Naive thymus-derived CD4-positive, alpha-beta T cell (primary cell): ENCODE results near the gene BCOR. TPM values are rescaled to one million over a fixed set of nuclear protein-coding genes. Genes with fewer than 3 reads are reported as not detected.
A peak's percentile ranks its signal among the peaks of the same experiment; 100 is the strongest.

Source experiments
- ATAC-seq: fragments of 150-1000 bp; cut with Tn5 transposase; 2 replicates; pipeline ENCODE4 v1.10.0; 2021; ENCODE audit warnings: mild to moderate bottlenecking, moderate library complexity
- CTCF ChIA-PET: fragments of 350-600 bp; sonication (Branson Sonifier 250); formaldehyde crosslinking; loops from one replicate; lab custom pipeline; 2021; ENCODE audit warnings: antibody characterized with exemption; lab: Charles Lee
- POLR2A ChIA-PET: fragments of 350-600 bp; sonication (Branson Sonifier 250); formaldehyde crosslinking; loops from one replicate; lab custom pipeline; 2021; ENCODE audit warnings: antibody characterized with exemption, inconsistent platforms; lab: Charles Lee
- DNase-seq, 9 donors: peaks; one replicate each; pipeline versions ENCODE4 v3.0.0 to v3.0.0-alpha.2; 2020 to 2022; ENCODE audit warnings: mixed read lengths in 1 of 9
- H3K27ac ChIP-seq: one replicate; pipeline ENCODE4 v1.7.0; 2013; ENCODE audit warnings: mild to moderate bottlenecking, low read depth, low read length, moderate library complexity
- H3K27me3 ChIP-seq, 2 donors: one replicate each; pipeline ENCODE4 v1.7.0; 2013; ENCODE audit warnings: low read length in 2 of 2, mild to moderate bottlenecking in 2 of 2, moderate library complexity in 2 of 2; ENCODE audit not compliant: control insufficient read depth in 2 of 2, insufficient read depth in 2 of 2
- H3K36me3 ChIP-seq, 3 experiments: 1 replicate in 2 of 3; 2 replicates in 1 of 3; pipeline ENCODE4 v1.7.0; 2013; ENCODE audit warnings: low read length in 3 of 3, mild to moderate bottlenecking in 3 of 3, moderate library complexity in 1 of 3; ENCODE audit not compliant: insufficient read depth in 3 of 3, control insufficient read depth in 2 of 3
- H3K4me1 ChIP-seq, 2 donors: one replicate each; pipeline ENCODE4 v1.7.0; 2013; ENCODE audit warnings: low read length in 2 of 2, mild to moderate bottlenecking in 2 of 2, moderate library complexity in 1 of 2; ENCODE audit not compliant: control insufficient read depth in 2 of 2, insufficient read depth in 2 of 2
- H3K4me3 ChIP-seq: 2 replicates; pipeline ENCODE4 v1.7.0; 2013; ENCODE audit warnings: mild to moderate bottlenecking, low read length
- H3K9me3 ChIP-seq, 3 experiments: 1 replicate in 2 of 3; 2 replicates in 1 of 3; pipeline ENCODE4 v1.7.0; 2013; ENCODE audit warnings: low read length in 3 of 3; ENCODE audit not compliant: control insufficient read depth in 2 of 3
- H3K27ac Mint-ChIP-seq, 9 donors: one replicate each; pipeline ENCODE4 v1.8.0; 2020 to 2022; ENCODE audit warnings: mixed read lengths in 9 of 9, mild to moderate bottlenecking in 8 of 9, moderate library complexity in 5 of 9, inconsistent platforms in 2 of 9
- H3K27me3 Mint-ChIP-seq, 5 donors: one replicate each; pipeline ENCODE4 v1.8.0; 2021 to 2022; ENCODE audit warnings: mixed read lengths in 5 of 5, mild to moderate bottlenecking in 1 of 5
- H3K36me3 Mint-ChIP-seq, 5 donors: one replicate each; pipeline ENCODE4 v1.8.0; 2020 to 2022; ENCODE audit warnings: mixed read lengths in 5 of 5, mild to moderate bottlenecking in 3 of 5, inconsistent platforms in 1 of 5
- H3K4me1 Mint-ChIP-seq, 7 donors: one replicate each; pipeline ENCODE4 v1.8.0; 2020 to 2022; ENCODE audit warnings: mixed read lengths in 7 of 7, mild to moderate bottlenecking in 3 of 7, inconsistent platforms in 1 of 7
- H3K4me3 Mint-ChIP-seq, 10 donors: one replicate each; pipeline ENCODE4 v1.8.0; 2020 to 2022; ENCODE audit warnings: mild to moderate bottlenecking in 10 of 10, mixed read lengths in 10 of 10, moderate library complexity in 6 of 10, inconsistent platforms in 2 of 10
- H3K9me3 Mint-ChIP-seq, 11 donors: one replicate each; pipeline ENCODE4 v1.8.0; 2020 to 2022; ENCODE audit warnings: mixed read lengths in 11 of 11, mild to moderate bottlenecking in 4 of 11, inconsistent platforms in 1 of 11, moderate library complexity in 1 of 11
- intact Hi-C, 2 donors: fragments of 100-400 bp; cut with micrococcal nuclease; formaldehyde crosslinking; loops; one replicate each; pipeline ENCODE4 v1.15.1; 2023
- polyA plus RNA-seq, 2 donors: library from polyadenylated mRNA; unstranded; fragments of 300-500 nt; fragmentation: Illumina TruSeq; gene quantifications; one replicate each; pipeline ENCODE4 v1.2.3, GENCODE V29; 2021
- total RNA-seq, 6 experiments: library from RNA in 5 of 6; stranded (reverse) in 5 of 6; gene quantifications; 1 replicate in 5 of 6; 2 replicates in 1 of 6; pipeline ENCODE4 v1.2.3 and lab custom pipeline; 2021 to 2026

Gene BCOR
- total RNA-seq (10 to 100 TPM; 23.3 to 55.2 (median 43.3) TPM), polyA plus RNA-seq (1 to 10 TPM; 3.8 to 9.1 TPM), total RNA-seq (lab: John Stamatoyannopoulos, UW) (80.5 reads per million, percentile 80 among the genes with 10 or more reads in this experiment)

GRCh38 chrX:40097504-40098263, at the start of gene BCOR:
BCOR (minus strand) TSS chrX:40097958; CDS start chrX:40077929, 20,029 bp downstream.
- peaks cover 0 to 2% (median 0%) of the 10 kb centered on the region in 5 donors for H3K36me3 Mint-ChIP-seq
- no peaks in the 10 kb centered on the region for H3K9me3 ChIP-seq
- peaks cover 5 to 12% of the 10 kb centered on the region in 2 donors for H3K4me1 ChIP-seq
- ChIA-PET CTCF (interaction anchor here (1.1 to 2.1 kb wide), 4 partner anchors 29 to 72 kb away, joined by 3 to 8 read pairs (median 4); no protein-coding TSS in a partner anchor), POLR2A (interaction anchor here (0.8 to 7.6 kb wide), 26 partner anchors 9 to 1294 kb away, joined by 3 to 116 read pairs (median 6); no protein-coding TSS in a partner anchor)
- peak within 1 kb of the TSS; percentile 74 for H3K4me3 ChIP-seq
- no peaks in the 10 kb centered on the region for H3K36me3 ChIP-seq
- H3K4me1 Mint-ChIP-seq = peaks cover 12 to 34% (median 25%) of the 10 kb centered on the region in 7 donors
- H3K9me3 Mint-ChIP-seq = peaks cover 0 to 10% (median 0%) of the 10 kb centered on the region in 11 donors
- DNase-seq (peak; percentile 54 to 78 (median 72)), ATAC-seq (peak; percentile 58)
- peak within 1 kb of the TSS; percentile 80 for H3K27ac ChIP-seq
- peak within 1 kb of the TSS; percentile 88 to 98 (median 92) for H3K4me3 Mint-ChIP-seq
- H3K27me3 Mint-ChIP-seq = no peaks in the 10 kb centered on the region
- no peaks in the 10 kb centered on the region for H3K27me3 ChIP-seq
- peak within 1 kb of the TSS; percentile 82 to 93 (median 89) for H3K27ac Mint-ChIP-seq
- intact Hi-C loops = loop anchor here (1.0 to 10.0 kb wide), 17 partner anchors 9 to 1295 kb away; partner anchors contain the start of genes MID1IP1 (in 2 of the 2), CXorf38 (in 1 of the 2) and DDX3X (in 1 of the 2)

GRCh38 chrX:40147126-40147952, 49.6 kb upstream of the BCOR start:
- intact Hi-C loops = no loop called here
- Mint-ChIP-seq H3K27me3 (peaks cover 0 to 12% (median 0%) of the 10 kb centered on the region in 5 donors), H3K4me1 (peaks cover 0 to 20% (median 7%) of the 10 kb centered on the region in 7 donors), H3K36me3 (no peaks in the 10 kb centered on the region), H3K27ac (peak overlapping the region in 1 of 9 donors; percentile 21), H3K9me3 (no peaks in the 10 kb centered on the region), H3K4me3 (peak overlapping the region; percentile 43 to 76 (median 62))
- no peak overlapping the region for H3K27ac ChIP-seq
- peaks cover 0 to 11% of the 10 kb centered on the region in 2 donors for H3K4me1 ChIP-seq
- no peaks in the 10 kb centered on the region for H3K27me3 ChIP-seq
- ChIA-PET CTCF (no interaction called here), POLR2A (interaction anchor here (0.6 to 1.6 kb wide), 6 partner anchors 12 to 50 kb away, joined by 3 to 6 read pairs (median 4); partner anchors contain the start of gene BCOR)
- no peak for ATAC-seq
- no peaks in the 10 kb centered on the region for H3K36me3 ChIP-seq
- no peak for DNase-seq
- H3K9me3 ChIP-seq = no peaks in the 10 kb centered on the region
- H3K4me3 ChIP-seq = no peak overlapping the region

DNA sequence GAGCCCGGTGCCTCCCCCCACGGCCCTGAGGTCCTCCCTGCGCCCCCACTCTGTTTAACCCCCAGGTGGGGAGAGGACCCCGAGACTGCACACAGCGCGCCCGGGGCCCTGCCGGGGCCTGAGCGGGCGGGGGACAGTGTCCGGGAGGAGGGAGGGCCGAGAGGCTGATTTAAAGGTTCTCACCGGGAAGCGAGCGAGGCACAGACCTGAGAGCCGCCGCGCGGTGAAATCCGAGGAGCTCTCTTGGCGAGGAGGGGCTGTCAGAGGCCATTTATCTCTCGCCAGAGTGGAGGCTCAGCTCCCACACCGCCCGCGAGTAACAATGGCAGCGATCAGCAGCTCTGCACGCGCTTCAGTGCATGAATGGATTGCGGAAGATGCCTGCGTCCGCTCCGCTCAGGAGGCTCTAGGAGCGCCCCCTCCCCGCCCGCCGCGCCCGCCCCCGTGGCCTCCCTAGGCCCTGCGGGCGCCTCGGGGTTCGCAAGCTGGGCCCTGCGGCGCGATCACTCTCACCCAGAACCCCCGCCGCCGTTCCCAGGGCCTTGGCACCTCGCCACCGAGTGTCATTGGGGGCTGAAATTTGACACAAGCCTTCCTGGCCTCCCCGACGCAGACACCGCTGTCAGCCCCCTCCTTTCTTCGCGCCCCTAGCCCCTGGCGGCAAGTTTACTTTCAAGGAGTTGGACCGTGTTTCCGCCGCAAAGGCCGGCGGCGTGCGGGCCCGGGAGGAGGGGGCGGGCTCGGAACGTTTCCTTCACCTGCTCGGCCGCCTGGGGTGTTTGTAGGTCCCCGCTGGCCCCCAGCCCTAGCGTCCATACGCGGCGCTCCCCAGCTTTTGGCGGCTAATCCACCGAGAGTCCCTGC, 48.7 kb upstream of the BCOR start:
- no peaks in the 10 kb centered on the region for H3K36me3 Mint-ChIP-seq
- ATAC-seq = peak; percentile 80
- Histone ChIP-seq H3K4me3 (peak overlapping the region; percentile 39), H3K36me3 (no peaks in the 10 kb centered on the region), H3K27ac (no peak overlapping the region), H3K9me3 (no peaks in the 10 kb centered on the region), H3K4me1 (peaks cover 0 to 11% of the 10 kb centered on the region in 2 donors), H3K27me3 (no peaks in the 10 kb centered on the region)
- H3K4me1 Mint-ChIP-seq = peaks cover 0 to 20% (median 7%) of the 10 kb centered on the region in 7 donors
- H3K4me3 Mint-ChIP-seq = peak overlapping the region; percentile 55 to 79 (median 69)
- H3K9me3 Mint-ChIP-seq = no peaks in the 10 kb centered on the region
- peaks cover 0 to 11% (median 0%) of the 10 kb centered on the region in 5 donors for H3K27me3 Mint-ChIP-seq
- POLR2A ChIA-PET = interaction anchor here (0.6 to 1.6 kb wide), 6 partner anchors 22 to 588 kb away, joined by 3 to 5 read pairs (median 4); partner anchors contain the start of gene BCOR
- intact Hi-C loops = no loop called here
- peak in 4 of 9 donors; percentile 11 to 48 (median 28) for DNase-seq
- CTCF ChIA-PET = interaction anchor here (1.0 kb wide), 1 partner anchor 31 kb away, joined by 3 read pairs; no protein-coding TSS in a partner anchor
- H3K27ac Mint-ChIP-seq = peak overlapping the region in 1 of 9 donors; percentile 21

DNA sequence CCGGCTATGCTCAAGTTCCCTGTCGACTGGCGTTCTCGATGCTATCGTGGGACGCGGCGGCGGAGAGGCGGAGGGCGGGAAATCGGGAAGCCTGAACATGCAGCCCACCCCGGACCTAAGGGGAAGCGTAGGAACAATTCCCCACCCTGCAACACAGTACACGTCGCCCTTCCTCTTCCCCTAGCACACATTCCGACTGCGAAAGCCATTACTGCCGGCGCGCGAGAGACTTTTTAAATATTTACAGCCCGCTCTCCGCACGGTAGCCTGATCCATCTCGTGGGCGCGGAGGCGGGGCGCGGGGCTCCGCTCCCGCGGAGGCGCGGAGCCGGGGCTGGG, 48.1 kb upstream of the BCOR start:
- Mint-ChIP-seq H3K4me3 (peak overlapping the region; percentile 42 to 81 (median 72)), H3K27ac (no peak overlapping the region), H3K4me1 (peaks cover 0 to 19% (median 7%) of the 10 kb centered on the region in 7 donors), H3K9me3 (no peaks in the 10 kb centered on the region), H3K27me3 (peaks cover 0 to 9% (median 0%) of the 10 kb centered on the region in 5 donors), H3K36me3 (no peaks in the 10 kb centered on the region)
- peak overlapping the region; percentile 39 for H3K4me3 ChIP-seq
- DNase-seq (no peak), ATAC-seq (peak; percentile 26)
- H3K9me3 ChIP-seq = no peaks in the 10 kb centered on the region
- no peaks in the 10 kb centered on the region for H3K27me3 ChIP-seq
- H3K4me1 ChIP-seq = peaks cover 0 to 11% of the 10 kb centered on the region in 2 donors
- intact Hi-C loops = no loop called here
- ChIA-PET POLR2A (interaction anchor here (1.0 to 1.6 kb wide), 3 partner anchors 22 to 49 kb away, joined by 4 to 5 read pairs (median 5); partner anchors contain the start of gene BCOR), CTCF (interaction anchor here (1.0 kb wide), 1 partner anchor 31 kb away, joined by 3 read pairs; no protein-coding TSS in a partner anchor)
- no peak overlapping the region for H3K27ac ChIP-seq
- H3K36me3 ChIP-seq = no peaks in the 10 kb centered on the region

DNA sequence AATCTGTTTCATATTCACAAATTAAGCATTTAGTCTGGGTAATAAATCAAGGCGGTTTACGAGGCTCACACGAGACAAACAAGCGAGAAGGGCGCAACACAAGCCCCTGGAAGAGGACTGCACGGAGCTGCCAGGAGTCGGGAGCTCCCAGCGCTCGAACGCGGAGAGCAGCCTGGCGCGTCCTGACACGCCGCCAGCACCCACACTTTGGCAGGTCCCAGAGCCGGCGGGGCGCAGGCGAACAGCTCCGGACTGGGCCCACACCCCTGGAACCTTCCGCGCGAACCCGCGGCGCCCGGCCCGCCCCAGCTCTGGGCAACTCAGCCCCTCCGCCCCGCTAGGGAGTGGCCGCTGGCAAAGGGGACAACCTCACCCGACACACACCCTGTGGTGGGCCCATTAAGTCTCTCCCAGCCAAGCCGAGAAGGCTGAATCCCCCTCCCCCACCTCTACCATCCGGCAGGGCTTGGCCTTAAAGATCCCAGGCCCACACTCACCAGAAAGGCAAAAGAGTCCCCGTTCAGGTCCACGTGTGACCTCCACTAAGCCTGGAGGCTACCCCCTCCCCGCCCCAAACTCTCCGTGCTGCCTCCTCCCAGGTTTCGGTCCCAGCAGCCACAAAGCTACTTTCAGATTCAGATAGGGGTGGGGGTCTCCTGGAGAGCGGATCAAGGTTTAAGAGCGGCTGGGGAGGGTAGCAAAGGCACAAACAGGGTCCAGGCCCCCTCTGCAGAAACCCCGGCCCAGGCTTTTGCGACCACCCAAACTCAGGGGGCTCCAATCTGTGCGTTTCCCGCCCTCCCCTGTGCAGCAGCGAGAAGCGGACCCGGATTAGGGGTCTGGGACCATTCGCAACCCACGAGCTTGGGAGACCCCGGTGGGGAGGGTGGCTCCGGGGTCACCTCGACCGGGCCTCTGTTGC, 47.5 kb upstream of the BCOR start:
- no peaks in the 10 kb centered on the region for H3K36me3 ChIP-seq
- no peaks in the 10 kb centered on the region for H3K9me3 ChIP-seq
- DNase-seq (no peak), ATAC-seq (no peak)
- POLR2A ChIA-PET = interaction anchor here (0.5 to 1.6 kb wide), 4 partner anchors 38 to 84 kb away, joined by 3 to 11 read pairs (median 4); no protein-coding TSS in a partner anchor
- Mint-ChIP-seq H3K27ac (peak overlapping the region in 2 of 9 donors; percentile 21 to 25), H3K4me1 (peaks cover 0 to 15% (median 7%) of the 10 kb centered on the region in 7 donors), H3K4me3 (peak overlapping the region in 9 of 10 donors; percentile 60 to 79 (median 70)), H3K9me3 (no peaks in the 10 kb centered on the region), H3K27me3 (peaks cover 0 to 9% (median 0%) of the 10 kb centered on the region in 5 donors), H3K36me3 (no peaks in the 10 kb centered on the region)
- CTCF ChIA-PET = no interaction called here
- H3K27ac ChIP-seq = no peak overlapping the region
- intact Hi-C loops = no loop called here
- peaks cover 0 to 11% of the 10 kb centered on the region in 2 donors for H3K4me1 ChIP-seq
- peak overlapping the region; percentile 39 for H3K4me3 ChIP-seq
- H3K27me3 ChIP-seq = no peaks in the 10 kb centered on the region
